ENCODE results near the gene GRAP2. TPM values are rescaled to one million over a fixed set of nuclear protein-coding genes. Genes with fewer than 3 reads are reported as not detected.
A peak's percentile ranks its signal among the peaks of the same experiment; 100 is the strongest.

The GRAP2 gene
- polyA plus RNA-seq, 3 donors = 0.61 to 1.3 (median 1.1) TPM

DNA sequence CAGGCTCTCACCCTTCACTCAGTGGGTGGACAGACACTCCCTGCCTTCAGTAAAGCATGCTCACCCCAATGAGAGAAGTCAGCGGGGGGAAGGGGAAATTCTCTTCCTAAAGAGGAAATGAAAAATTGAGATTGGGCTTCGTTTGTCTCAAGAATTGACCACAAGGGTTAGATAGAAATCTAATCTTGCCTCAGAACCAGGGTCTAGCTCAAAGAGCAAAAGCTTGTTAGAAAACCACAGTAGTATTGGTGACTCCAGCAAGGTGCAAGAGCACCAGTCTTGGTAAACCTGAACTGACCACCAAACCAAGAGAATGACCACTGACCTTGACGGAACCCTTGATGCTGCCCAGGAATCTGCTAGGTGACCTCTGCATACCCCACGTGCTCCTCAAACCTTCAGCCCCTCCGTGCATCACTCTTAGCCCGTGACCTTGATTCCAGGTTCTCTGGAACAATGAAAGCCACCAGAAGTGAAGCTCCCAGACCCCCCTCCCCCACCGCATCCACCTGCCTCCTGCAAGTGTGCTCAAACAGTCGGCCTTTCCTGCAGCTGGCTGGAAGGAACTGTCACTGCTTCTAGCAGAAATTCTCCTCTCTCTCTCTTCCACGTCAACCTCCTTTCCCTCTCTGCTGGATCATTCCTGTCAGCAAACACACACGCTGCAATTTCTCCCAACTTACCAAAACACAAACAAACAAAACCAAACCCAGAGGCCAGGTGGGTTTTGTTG, 56.2 kb downstream of the GRAP2 start:
- DNase-seq (ENCODE audit: extremely low read depth in 1 of 11, low read depth in 9 of 11, low spot score in 4 of 11) = no peak

DNA sequence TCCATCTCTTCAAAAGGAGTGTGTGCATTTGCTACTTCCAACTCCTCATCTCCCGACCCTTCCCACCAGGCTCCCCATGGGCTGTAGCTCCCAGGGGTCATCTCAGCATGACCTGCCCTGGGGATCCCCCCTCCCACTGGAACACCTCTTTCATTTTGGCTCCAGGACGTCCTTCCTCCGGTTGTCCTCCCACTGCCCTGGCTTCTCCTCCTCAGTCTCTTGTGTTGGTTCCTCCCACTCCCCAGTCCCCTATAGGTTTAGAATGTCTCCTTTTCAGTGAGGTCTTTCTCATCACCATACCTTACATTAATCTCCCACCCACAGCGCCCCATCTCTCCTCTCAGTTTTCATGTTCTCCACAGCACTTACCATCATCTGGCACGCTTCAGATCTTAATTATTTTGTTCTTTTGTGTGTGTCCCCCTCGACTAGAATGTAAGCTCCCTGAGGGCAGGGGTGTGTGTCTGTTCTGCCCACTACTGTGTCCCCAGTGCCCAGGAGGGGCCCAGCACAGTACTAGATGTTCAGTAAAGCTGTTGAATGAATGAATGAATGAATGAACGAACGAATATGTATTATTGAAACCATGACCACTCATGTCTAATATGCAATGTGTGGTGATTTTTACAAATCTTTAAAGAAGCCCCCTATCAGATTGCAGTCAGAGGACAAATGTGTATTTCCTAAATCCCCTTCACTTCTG, 57.3 kb downstream of the GRAP2 start:
- DNase-seq (ENCODE audit: extremely low read depth in 1 of 11, low read depth in 9 of 11, low spot score in 4 of 11) = no peak

DNA sequence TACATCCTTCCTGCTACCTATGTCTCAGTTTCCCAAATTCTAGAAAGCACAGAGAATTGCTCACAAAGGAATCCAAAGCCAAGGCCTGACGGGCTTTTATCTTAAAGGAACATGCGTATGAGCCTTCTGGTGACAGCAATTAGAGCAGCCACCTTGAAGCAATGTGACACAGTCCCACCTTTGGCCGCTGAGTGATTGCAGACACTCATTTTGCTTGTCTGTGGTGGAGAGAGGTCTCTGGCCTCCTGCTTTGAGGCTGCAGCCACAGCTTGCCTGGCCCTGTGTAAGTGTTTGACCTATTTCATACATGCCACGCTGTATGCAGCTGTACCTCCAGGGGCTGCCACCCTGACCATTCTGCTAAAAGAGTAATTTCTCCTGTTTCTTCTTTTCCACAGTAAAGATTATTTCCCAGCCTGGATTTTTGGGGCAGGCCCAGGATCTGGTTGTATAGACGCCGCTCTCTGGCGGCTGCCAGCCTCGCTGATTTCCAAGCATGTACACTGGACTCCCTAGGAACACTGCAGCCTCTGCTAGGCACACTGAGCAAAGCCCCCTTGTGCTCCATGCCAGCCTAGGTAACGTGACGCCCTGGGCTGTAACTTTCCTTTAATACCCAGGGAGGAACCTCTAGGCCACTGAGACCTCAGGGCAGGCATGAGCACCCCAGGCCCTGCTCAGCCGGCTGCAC, 58.2 kb downstream of the GRAP2 start:
- DNase-seq (ENCODE audit: extremely low read depth in 1 of 11, low read depth in 9 of 11, low spot score in 4 of 11) = no peak

DNA sequence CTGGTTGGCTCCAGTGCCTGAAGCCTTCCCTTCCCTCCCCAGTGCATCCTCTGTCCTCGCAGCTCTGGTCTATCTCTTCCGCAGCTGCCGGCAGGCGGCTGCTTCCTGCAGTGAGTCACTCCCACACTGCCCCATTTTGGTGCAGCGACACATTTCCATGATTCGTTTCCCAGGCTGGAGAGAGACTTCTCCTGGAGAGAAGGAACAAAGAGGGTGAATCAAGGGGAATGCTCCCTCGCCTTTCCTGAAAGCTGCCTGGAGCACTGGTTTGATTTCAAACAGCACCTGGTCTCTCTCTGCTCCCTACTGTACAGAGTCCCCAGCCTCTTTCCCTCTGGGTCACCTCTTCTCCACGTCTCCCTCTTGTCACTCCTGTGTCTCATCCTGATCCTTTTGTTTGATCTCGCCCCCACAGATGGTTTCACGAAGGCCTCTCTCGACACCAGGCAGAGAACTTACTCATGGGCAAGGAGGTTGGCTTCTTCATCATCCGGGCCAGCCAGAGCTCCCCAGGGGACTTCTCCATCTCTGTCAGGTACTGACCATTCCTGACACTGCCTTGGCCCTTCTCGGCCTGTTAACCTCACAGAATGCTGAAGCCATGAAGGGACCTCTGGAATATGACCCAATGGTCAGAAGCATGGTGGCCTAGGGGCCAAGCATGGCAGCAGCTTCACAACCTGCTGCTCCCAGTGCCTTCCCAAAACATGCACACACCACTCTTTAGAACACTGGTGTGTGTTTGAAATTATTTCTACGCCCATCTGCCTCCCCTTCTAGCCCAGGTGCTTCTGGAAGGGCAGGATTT, 59.0 kb downstream of the GRAP2 start, which contains the start of gene TMA7B:
Gene TMA7B, plus strand, starts transcription at position 758 of the 808 bp plus-strand sequence. CDS start 3,978 bp downstream, outside the sequence.
- DNase-seq (ENCODE audit: extremely low read depth in 1 of 11, low read depth in 9 of 11, low spot score in 4 of 11) = peak in 3 of 11 donors; percentile 32 to 41 (median 35)

DNA sequence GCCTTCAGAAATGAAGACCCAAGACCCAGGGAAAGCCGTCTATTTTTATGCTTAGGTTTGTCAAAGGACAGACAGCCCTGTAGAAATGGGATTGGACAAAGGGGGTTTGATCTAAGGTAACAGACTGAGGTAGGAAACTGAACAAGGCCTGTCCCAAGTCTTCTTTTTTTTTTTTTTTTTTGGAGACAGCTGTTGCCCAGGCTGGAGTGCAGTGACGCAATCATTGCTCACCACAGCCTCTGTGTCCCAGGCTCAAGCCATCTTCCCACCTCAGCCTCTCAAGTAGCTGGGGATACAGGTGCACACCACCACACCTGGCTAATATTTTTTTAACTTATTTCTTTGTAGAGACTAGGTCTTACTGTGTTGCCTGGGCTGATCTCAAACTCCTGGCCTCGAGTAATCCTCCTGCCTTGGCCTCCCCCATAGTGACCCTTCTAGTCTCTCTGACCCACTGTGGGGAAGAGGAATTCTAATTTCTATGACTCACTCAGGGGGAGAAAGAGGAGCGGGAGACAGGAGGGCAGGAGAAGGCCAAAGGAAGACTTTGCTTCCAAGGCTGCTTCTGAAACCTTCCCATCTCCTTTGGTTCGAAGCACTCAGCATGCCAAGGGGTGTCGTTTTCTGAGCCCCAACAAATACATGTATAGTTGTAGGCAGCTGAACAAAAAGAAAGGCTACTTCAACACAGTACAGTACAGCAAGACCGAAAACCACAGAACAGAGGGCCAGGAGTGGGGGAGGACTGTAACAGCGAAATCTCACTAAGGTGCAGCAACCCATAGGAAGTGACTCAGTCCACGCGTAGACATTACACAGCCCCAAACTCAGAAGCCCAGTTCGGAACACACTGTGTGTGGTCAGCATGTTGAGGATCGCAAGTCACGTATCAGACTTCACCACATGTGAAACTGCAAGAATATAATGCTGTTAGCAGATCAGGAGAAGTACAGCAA, 60.2 kb downstream of the GRAP2 start:
- DNase-seq (ENCODE audit: extremely low read depth in 1 of 11, low read depth in 9 of 11, low spot score in 4 of 11) = no peak

DNA sequence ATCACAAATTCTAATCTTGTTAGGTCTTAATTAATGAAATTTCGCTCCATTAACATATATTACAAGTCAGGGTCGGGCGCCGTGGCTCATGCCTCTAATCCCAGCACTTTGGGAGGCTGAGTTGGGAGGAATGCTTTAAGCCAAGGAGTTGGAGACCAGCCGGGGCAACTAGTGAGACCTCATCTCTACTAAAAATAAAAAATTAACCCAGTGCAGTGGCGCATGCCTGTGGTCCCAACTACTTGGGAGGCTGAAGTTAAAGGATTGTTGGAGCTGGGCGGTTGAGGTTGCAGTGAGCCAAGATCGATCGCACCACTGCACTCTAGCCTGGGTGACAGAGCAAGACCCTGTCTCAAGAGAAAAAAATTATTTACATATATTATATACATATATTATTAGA, 61.2 kb downstream of the GRAP2 start:
- no peak for DNase-seq (ENCODE audit: extremely low read depth in 1 of 11, low read depth in 9 of 11, low spot score in 4 of 11)

DNA sequence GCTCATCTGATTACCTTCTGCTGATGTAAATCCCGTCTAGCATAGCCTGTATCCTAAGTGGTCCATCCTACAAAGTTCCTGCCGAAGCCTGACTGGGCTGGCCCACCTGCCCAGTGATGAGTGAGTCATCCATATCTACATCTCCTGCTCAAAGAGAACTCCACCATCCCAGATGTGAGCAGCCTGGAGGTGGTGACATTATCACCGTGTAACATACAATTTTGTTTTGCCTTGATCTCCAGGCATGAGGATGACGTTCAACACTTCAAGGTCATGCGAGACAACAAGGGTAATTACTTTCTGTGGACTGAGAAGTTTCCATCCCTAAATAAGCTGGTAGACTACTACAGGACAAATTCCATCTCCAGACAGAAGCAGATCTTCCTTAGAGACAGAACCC, 64.9 kb downstream of the GRAP2 start:
- DNase-seq (ENCODE audit: extremely low read depth in 1 of 11, low read depth in 9 of 11, low spot score in 4 of 11) = no peak

DNA sequence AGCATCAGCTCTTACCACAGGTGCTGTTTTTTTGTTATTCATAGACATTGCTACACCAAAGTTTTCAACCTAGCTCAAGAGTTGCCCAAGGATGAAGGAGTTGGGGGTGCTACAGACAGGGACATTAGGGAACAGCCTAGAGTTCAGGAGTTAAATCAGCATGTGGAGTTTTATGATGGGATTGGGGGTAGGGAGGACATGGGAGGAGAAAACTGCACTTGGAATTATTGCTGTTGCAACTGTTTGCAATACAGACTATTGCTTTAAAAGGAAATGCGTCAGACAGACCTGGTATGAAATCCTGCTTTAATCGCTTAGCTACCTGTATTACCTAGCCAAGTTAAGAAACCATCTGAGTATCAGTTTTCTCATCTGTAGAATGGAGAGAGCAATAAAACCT, 65.6 kb downstream of the GRAP2 start:
- DNase-seq (ENCODE audit: extremely low read depth in 1 of 11, low read depth in 9 of 11, low spot score in 4 of 11) = no peak

DNA sequence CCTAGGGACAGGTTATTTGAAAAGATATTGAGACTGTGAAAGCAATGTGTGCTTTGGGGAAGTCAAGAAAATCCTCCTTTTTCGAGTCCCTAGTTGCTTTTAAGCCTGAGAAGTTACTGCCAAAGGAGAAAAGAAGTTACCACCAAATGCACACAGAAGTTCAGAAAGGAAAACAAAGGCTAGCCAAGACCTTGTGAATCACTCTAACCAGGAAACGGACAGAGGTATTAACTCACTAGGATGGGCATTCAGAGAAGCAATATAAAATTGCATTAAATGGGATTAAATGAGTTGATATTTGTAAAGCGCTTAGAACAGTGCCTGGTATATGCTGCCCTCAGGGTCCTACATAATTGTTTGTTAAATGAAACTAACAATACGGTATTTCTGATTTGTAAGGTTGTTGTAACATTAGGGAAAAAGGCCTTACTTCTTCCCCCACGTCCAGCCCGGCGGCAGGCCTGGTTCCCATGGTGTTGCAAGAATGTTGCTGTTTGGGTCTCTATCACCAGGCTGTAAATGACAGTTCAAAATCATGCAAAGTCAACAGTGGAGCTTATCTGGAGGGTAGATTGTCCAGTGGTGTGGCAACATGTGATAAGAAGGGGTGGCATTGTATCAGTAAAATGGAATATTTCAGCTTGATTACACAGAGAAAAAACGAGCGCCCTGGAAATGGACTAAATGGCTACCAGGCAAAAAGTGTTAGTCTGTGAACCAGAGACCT, 66.4 kb downstream of the GRAP2 start:
- DNase-seq (ENCODE audit: extremely low read depth in 1 of 11, low read depth in 9 of 11, low spot score in 4 of 11) = no peak

DNA sequence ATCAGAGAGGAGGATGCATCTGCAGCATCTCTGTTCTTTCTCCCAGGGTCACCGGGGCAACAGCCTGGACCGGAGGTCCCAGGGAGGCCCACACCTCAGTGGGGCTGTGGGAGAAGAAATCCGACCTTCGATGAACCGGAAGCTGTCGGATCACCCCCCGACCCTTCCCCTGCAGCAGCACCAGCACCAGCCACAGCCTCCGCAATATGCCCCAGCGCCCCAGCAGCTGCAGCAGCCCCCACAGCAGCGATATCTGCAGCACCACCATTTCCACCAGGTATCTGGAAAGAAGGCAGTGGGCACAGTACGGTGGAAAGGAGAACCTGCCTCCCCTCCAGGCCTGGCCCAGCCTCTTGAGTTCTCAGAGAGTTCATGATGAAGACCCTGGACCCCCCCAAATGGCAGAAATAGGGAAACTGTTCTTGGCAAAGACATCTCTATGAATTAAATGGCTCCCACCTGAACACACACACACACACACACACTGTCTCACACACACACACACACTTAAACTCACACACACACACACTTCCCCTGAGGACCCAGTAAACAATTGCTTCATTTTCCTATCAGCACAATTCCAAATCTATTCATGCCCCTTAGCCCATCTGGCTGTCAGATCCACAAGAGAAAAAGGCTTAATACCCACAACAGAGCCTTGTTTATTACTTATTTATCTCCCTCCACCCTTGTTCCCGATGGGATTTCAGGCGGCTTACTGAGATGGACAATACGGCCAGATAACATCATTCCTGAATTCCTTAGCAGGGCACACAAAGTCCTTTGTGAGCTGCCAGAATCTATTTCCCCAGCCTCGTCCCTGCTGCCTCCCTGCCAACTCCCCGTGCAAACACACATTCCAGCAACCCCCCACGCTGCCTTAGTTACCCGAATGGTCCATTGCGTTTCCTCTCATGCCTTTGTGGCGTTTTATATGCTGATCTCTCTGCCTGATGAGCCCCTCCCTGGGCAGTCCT, 67.4 kb downstream of the GRAP2 start:
- DNase-seq (ENCODE audit: extremely low read depth in 1 of 11, low read depth in 9 of 11, low spot score in 4 of 11) = no peak

DNA sequence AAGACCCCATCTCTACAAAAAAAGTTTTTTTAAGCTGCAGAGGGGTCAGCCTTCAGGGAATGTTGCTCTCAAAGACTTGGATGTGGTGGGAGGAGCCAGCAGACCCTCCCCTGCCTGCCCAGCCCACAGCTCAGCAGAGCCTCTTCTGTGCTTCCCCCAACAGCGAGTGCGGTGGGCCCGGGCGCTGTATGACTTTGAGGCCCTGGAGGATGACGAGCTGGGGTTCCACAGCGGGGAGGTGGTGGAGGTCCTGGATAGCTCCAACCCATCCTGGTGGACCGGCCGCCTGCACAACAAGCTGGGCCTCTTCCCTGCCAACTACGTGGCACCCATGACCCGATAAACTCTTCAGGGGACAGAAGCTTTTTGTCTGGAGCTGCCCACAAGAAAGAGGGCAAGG, 69.9 kb downstream of the GRAP2 start:
- no peak for DNase-seq (ENCODE audit: extremely low read depth in 1 of 11, low read depth in 9 of 11, low spot score in 4 of 11)

DNA sequence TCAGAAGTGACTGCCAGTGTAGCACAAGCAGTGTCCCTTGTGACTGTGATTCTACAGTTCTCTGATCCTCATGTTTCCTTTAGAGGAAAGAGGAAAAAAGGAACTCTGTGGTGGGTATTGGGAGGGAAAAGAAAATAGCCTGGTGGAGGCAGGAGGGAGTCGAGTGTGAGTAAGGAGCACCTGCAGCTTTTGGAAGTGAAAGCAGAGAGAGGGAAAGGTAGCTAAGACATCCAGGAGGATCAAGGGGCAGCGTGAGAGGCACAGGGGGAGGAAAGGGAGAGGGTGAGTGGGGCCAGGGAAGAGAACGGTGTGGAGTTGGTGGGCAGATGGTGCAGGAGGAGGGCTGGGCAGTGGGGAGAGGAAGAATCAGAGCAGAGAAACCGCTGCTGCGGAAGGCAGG, 71.8 kb downstream of the GRAP2 start:
- no peak for DNase-seq (ENCODE audit: extremely low read depth in 1 of 11, low read depth in 9 of 11, low spot score in 4 of 11)

DNA sequence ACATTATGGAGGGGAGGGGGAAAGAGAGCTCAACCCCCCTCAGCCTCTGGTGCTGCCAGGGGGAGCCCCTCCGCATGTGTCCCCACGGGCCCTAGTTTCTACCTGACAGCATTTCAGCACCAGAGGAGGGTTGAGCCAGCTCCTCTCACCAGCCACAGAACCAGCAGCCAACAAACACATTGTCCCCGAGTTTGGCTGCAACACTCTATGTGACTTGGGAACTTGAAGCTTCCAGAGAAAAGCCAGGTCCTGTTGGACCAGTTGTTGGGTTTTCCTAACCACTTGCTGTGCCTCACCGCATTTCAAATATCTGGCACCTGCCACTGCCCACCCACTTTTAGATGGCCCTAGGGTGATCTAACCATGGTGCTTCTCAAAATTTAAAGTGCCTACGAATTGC, 72.8 kb downstream of the GRAP2 start:
- DNase-seq (ENCODE audit: extremely low read depth in 1 of 11, low read depth in 9 of 11, low spot score in 4 of 11) = no peak

DNA sequence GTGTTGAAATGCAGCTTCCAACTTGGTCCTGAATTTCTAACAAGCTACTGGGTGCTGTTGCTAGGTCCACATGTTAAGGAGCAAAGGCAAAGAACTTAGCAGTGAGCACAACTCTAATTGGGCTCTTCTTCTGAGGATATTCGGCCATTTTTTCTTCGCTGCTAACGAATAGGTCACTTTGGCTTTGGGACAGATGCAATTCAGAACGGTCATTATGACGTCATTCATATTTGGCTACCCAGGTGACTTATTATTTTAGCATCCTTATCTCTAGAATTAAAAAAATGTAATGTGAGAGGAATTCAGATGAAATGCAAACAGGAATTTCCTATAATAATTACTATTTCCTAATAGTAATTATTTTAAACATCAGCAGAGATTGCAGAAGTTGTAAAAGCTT, 73.2 kb downstream of the GRAP2 start:
- DNase-seq (ENCODE audit: extremely low read depth in 1 of 11, low read depth in 9 of 11, low spot score in 4 of 11) = no peak

DNA sequence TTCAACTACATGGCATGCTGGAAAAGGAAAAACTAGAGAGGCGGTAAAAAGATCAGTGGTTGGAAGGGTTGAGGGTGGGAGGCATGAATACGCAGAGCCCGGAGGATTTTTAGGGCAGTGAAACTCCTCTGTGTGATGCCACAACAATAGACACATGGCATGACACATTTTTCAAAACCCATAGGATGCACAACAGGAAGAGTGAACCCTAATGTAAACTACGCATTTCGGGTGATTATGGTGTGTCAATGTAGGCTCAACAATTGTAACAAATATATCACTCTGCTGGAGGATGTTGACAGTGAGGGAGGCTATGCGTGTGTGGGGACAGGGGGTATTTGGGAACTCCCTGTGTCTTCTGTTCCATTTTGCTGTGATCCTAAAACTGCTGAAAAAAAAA, 78.2 kb downstream of the GRAP2 start:
- DNase-seq (ENCODE audit: extremely low read depth in 1 of 11, low read depth in 9 of 11, low spot score in 4 of 11) = no peak

DNA sequence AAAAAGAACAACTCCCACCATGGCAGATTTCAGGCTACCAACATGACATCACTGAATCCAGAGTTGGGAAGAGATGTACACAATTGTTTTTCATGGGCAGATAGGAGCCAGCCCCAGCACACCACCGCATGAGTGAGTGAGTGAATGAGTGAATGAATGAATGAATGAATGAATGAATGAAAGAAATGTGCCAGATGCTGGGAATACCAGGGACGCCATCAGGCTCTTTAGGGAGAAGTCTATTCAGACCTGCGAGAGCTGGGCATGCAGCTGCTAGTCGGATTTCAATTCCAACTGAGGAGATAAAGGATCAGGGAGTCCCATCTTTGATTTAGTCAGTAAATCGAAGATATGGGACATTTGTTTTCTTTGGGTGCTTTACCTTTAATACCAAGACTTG, 78.6 kb downstream of the GRAP2 start:
- DNase-seq (ENCODE audit: extremely low read depth in 1 of 11, low read depth in 9 of 11, low spot score in 4 of 11) = no peak

DNA sequence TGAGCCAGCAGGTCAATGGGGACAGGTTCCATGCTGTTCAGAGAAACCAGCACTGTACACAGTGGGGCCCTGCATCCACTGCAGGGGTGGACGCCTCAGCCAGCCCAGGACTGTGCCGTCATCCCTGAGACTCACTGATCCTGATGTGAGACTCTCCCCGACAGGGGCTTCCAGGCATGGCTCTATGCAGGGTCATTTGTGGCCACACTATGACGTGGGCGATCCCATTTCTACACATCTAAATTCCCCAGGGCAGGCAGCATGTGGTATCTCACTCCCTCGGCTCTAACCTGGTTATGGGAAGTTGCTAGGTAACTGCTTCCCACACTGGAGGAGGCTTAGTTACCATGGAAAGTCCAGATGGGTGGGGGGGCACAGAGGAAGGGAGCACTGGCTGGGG, 79.7 kb downstream of the GRAP2 start:
- no peak for DNase-seq (ENCODE audit: extremely low read depth in 1 of 11, low read depth in 9 of 11, low spot score in 4 of 11)
